ENCODE measurements around the gene DVL1. TPM values are rescaled to one million over a fixed set of nuclear protein-coding genes. Genes with fewer than 3 reads are reported as not detected.
A peak's percentile ranks its signal among the peaks of the same experiment; 100 is the strongest.

DVL1 gene
- total RNA-seq, 1 experiment from 2014 or later = 91.4 TPM

DNA sequence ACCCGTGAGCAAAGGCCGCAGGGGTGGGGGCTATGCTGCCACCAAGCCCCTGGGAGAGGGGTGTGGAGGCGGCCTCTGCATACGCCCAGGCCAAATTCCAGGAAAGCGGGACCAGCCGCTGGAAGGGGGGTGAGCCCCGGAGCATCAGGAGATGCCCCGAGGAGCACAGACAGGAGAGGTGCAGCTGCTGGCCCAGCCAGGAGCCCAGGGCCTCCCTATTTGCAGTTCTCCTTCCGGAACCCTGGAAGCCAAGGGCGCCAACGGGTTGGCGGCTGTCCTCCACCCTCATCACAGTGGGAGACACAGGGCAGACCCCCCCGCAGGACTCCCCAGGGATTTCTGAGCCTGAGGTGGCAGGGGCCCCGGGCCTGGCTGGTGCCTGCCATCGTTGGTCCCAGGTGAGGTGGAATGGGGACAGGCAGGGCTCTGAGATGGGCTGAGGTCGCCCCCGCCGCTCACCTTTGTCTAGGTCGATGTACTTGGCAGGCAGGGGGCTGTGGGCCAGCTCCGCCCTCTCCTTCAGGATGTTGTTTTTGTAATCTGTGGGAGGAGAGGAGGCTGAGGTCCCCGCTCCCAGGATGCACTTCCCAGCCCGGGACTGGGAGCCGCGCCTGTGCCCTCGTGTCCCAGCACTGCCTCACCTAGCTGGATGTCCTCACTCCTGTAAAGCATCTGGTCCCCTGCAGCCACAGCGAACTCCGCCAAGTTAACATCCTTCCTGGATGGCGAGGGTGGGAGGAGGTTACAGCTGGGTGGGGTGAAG is 4.4 kb upstream of the DVL1 start (continued):
- TF ChIP-seq ZNF281 (CRISPR knock-in tag; IDR thresholded peaks at IDR 0.05) (0 out of 2 replicates have a peak, but pooled peaks have one; percentile 33), IRF2 (CRISPR knock-in tag; IDR thresholded peaks at IDR 0.05; ENCODE audit: borderline replicate concordance, low read depth) (no peak), ZSCAN18 (CRISPR knock-in tag; IDR thresholded peaks at IDR 0.05) (no peak), SP1 (CRISPR knock-in tag; conservative IDR thresholded peaks at IDR 0.05) (no peak), MAX (CRISPR knock-in tag; IDR thresholded peaks at IDR 0.05) (peak; percentile 67; the same call in 1 of the 2 replicates), ATF6 (CRISPR knock-in tag; IDR thresholded peaks at IDR 0.05) (no peak), ESRRA (CRISPR knock-in tag; IDR thresholded peaks at IDR 0.05; ENCODE audit: borderline replicate concordance) (no peak), GABPB1 (CRISPR knock-in tag; IDR thresholded peaks at IDR 0.05) (no peak), SOX15 (CRISPR knock-in tag; IDR thresholded peaks at IDR 0.05) (no peak), MLX (CRISPR knock-in tag; IDR thresholded peaks at IDR 0.05) (no peak), JUN (CRISPR knock-in tag; IDR thresholded peaks at IDR 0.05) (no peak), E2F4 (CRISPR knock-in tag; IDR thresholded peaks at IDR 0.05; ENCODE audit: borderline replicate concordance, low read depth) (0 out of 2 replicates have a peak, but pooled peaks have one; percentile 22), ZNF396 (CRISPR knock-in tag; IDR thresholded peaks at IDR 0.05; ENCODE audit: borderline replicate concordance) (no peak), NR2C2 (CRISPR knock-in tag; IDR thresholded peaks at IDR 0.05) (no peak), HMGA2 (CRISPR knock-in tag; IDR thresholded peaks at IDR 0.05) (no peak), NFYB (CRISPR knock-in tag; conservative IDR thresholded peaks at IDR 0.05; ENCODE audit: low read depth) (no peak)
- TF ChIP-seq, protein P1, sequence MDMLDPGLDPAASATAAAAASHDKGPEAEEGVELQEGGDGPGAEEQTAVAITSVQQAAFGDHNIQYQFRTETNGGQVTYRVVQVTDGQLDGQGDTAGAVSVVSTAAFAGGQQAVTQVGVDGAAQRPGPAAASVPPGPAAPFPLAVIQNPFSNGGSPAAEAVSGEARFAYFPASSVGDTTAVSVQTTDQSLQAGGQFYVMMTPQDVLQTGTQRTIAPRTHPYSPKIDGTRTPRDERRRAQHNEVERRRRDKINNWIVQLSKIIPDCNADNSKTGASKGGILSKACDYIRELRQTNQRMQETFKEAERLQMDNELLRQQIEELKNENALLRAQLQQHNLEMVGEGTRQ (CRISPR knock-in tag; IDR thresholded peaks at IDR 0.05) = no peak
- TF ChIP-seq, protein P2, sequence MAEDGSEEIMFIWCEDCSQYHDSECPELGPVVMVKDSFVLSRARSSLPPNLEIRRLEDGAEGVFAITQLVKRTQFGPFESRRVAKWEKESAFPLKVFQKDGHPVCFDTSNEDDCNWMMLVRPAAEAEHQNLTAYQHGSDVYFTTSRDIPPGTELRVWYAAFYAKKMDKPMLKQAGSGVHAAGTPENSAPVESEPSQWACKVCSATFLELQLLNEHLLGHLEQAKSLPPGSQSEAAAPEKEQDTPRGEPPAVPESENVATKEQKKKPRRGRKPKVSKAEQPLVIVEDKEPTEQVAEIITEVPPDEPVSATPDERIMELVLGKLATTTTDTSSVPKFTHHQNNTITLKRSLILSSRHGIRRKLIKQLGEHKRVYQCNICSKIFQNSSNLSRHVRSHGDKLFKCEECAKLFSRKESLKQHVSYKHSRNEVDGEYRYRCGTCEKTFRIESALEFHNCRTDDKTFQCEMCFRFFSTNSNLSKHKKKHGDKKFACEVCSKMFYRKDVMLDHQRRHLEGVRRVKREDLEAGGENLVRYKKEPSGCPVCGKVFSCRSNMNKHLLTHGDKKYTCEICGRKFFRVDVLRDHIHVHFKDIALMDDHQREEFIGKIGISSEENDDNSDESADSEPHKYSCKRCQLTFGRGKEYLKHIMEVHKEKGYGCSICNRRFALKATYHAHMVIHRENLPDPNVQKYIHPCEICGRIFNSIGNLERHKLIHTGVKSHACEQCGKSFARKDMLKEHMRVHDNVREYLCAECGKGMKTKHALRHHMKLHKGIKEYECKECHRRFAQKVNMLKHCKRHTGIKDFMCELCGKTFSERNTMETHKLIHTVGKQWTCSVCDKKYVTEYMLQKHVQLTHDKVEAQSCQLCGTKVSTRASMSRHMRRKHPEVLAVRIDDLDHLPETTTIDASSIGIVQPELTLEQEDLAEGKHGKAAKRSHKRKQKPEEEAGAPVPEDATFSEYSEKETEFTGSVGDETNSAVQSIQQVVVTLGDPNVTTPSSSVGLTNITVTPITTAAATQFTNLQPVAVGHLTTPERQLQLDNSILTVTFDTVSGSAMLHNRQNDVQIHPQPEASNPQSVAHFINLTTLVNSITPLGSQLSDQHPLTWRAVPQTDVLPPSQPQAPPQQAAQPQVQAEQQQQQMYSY (CRISPR knock-in tag; IDR thresholded peaks at IDR 0.05) = no peak
- TF ChIP-seq, protein P3, sequence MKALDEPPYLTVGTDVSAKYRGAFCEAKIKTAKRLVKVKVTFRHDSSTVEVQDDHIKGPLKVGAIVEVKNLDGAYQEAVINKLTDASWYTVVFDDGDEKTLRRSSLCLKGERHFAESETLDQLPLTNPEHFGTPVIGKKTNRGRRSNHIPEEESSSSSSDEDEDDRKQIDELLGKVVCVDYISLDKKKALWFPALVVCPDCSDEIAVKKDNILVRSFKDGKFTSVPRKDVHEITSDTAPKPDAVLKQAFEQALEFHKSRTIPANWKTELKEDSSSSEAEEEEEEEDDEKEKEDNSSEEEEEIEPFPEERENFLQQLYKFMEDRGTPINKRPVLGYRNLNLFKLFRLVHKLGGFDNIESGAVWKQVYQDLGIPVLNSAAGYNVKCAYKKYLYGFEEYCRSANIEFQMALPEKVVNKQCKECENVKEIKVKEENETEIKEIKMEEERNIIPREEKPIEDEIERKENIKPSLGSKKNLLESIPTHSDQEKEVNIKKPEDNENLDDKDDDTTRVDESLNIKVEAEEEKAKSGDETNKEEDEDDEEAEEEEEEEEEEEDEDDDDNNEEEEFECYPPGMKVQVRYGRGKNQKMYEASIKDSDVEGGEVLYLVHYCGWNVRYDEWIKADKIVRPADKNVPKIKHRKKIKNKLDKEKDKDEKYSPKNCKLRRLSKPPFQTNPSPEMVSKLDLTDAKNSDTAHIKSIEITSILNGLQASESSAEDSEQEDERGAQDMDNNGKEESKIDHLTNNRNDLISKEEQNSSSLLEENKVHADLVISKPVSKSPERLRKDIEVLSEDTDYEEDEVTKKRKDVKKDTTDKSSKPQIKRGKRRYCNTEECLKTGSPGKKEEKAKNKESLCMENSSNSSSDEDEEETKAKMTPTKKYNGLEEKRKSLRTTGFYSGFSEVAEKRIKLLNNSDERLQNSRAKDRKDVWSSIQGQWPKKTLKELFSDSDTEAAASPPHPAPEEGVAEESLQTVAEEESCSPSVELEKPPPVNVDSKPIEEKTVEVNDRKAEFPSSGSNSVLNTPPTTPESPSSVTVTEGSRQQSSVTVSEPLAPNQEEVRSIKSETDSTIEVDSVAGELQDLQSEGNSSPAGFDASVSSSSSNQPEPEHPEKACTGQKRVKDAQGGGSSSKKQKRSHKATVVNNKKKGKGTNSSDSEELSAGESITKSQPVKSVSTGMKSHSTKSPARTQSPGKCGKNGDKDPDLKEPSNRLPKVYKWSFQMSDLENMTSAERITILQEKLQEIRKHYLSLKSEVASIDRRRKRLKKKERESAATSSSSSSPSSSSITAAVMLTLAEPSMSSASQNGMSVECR (CRISPR knock-in tag; IDR thresholded peaks at IDR 0.05; ENCODE audit: borderline replicate concordance) = 0 out of 2 replicates have a peak, but pooled peaks have one; percentile 47

Measured in WTC11 (cell line).